ENCODE data around the gene DNAI1.
A peak's percentile ranks its signal among the peaks of the same experiment; 100 is the strongest.

Gene DNAI1

GRCh38 chr9:34522091-34522887, 63.7 kb downstream of the DNAI1 start:
- Histone ChIP-seq H3K9ac (ENCODE audit: low read depth, low read length) (peak overlapping the region; percentile 30; the same call in 1 of the 2 replicates), H3K4me1 (ENCODE audit: insufficient read depth, low read length) (peaks cover 16% of the 10 kb centered on the region), H3K4me3 (ENCODE audit: low read depth in 1 of 2, low read length in 2 of 2) (peak overlapping the region in 1 of 2 experiments; percentile 41; a peak in 2 of 4 replicates), H2AFZ (ENCODE audit: low read depth, low read length) (no peak overlapping the region), H3K27ac (ENCODE audit: low read length) (no peak overlapping the region), H4K20me1 (ENCODE audit: insufficient read depth, low read length) (peaks cover 12% of the 10 kb centered on the region; the same call in 1 of the 2 replicates), H3K36me3 (ENCODE audit: insufficient read depth, low read length) (no peaks in the 10 kb centered on the region), H3K9me3 (ENCODE audit: insufficient read depth, low read length, severe bottlenecking) (no peaks in the 10 kb centered on the region), H3K79me2 (ENCODE audit: insufficient read depth, low read length) (no peaks in the 10 kb centered on the region), H3K27me3 (ENCODE audit: insufficient read depth, low read length, poor library complexity) (peaks cover 21% of the 10 kb centered on the region), H3K4me2 (ENCODE audit: insufficient read depth, low read length) (peak overlapping the region; percentile 61)
- TF ChIP-seq CTCF (IDR thresholded peaks at IDR 0.05; ENCODE audit: borderline replicate concordance, extremely low read depth, low read length, poor library complexity, severe bottlenecking) (no peak), EZH2 (IDR thresholded peaks at IDR 0.05; ENCODE audit: borderline replicate concordance, low read depth, low read length, severe bottlenecking) (peak; percentile 51)
- ATAC-seq (ENCODE audit: insufficient read depth, low read depth) = no peak
- peak; percentile 8 for DNase-seq

- Histone ChIP-seq H3K4me2 (ENCODE audit: insufficient read depth, low read length) (peak within 1 kb of the TSS; percentile 84), H3K9ac (ENCODE audit: low read depth, low read length) (peak within 1 kb of the TSS; percentile 46), H3K27me3 (ENCODE audit: insufficient read depth, low read length, poor library complexity) (peaks cover 21% of the 10 kb centered on the region), H4K20me1 (ENCODE audit: insufficient read depth, low read length) (peaks cover 12% of the 10 kb centered on the region; the same call in 1 of the 2 replicates), H3K27ac (ENCODE audit: low read length) (no peak within 1 kb of the TSS), H3K79me2 (ENCODE audit: insufficient read depth, low read length) (no peaks in the 10 kb centered on the region), H3K9me3 (ENCODE audit: insufficient read depth, low read length, severe bottlenecking) (no peaks in the 10 kb centered on the region), H2AFZ (ENCODE audit: low read depth, low read length) (peak within 1 kb of the TSS; percentile 61), H3K4me1 (ENCODE audit: insufficient read depth, low read length) (peaks cover 16% of the 10 kb centered on the region), H3K36me3 (ENCODE audit: insufficient read depth, low read length) (no peaks in the 10 kb centered on the region), H3K4me3 (ENCODE audit: low read depth in 1 of 2, low read length in 2 of 2) (peak within 1 kb of the TSS in 1 of 2 experiments; percentile 54; a peak in 2 of 4 replicates)
- peak; percentile 88 for DNase-seq
- ATAC-seq (ENCODE audit: insufficient read depth, low read depth) = peak; percentile 98
- TF ChIP-seq EZH2 (IDR thresholded peaks at IDR 0.05; ENCODE audit: borderline replicate concordance, low read depth, low read length, severe bottlenecking) = no peak
- no peak for TF ChIP-seq CTCF (IDR thresholded peaks at IDR 0.05; ENCODE audit: borderline replicate concordance, extremely low read depth, low read length, poor library complexity, severe bottlenecking)
Measured at GRCh38 chr9:34522971-34523797, 64.6 kb downstream of the DNAI1 start, which contains the start of gene ENHO. Gene ENHO (minus strand): TSS chr9:34522990. CDS start chr9:34521695, 1,295 bp downstream.

- ATAC-seq (ENCODE audit: insufficient read depth, low read depth) (no peak), DNase-seq (no peak)
- H3K9ac ChIP-seq (ENCODE audit: low read depth, low read length) = no peak overlapping the region
- no peaks in the 10 kb centered on the region for H3K9me3 ChIP-seq (ENCODE audit: insufficient read depth, low read length, severe bottlenecking)
- peaks cover 21% of the 10 kb centered on the region for H3K27me3 ChIP-seq (ENCODE audit: insufficient read depth, low read length, poor library complexity)
- peaks cover 12% of the 10 kb centered on the region; the same call in 1 of the 2 replicates for H4K20me1 ChIP-seq (ENCODE audit: insufficient read depth, low read length)
- no peak overlapping the region for H3K4me3 ChIP-seq (ENCODE audit: low read depth in 1 of 2, low read length in 2 of 2)
- H3K4me2 ChIP-seq (ENCODE audit: insufficient read depth, low read length) = no peak overlapping the region
- no peaks in the 10 kb centered on the region for H3K79me2 ChIP-seq (ENCODE audit: insufficient read depth, low read length)
- H3K4me1 ChIP-seq (ENCODE audit: insufficient read depth, low read length) = peaks cover 16% of the 10 kb centered on the region
- no peak for TF ChIP-seq EZH2 (IDR thresholded peaks at IDR 0.05; ENCODE audit: borderline replicate concordance, low read depth, low read length, severe bottlenecking)
- TF ChIP-seq CTCF (IDR thresholded peaks at IDR 0.05; ENCODE audit: borderline replicate concordance, extremely low read depth, low read length, poor library complexity, severe bottlenecking) = no peak
- no peak overlapping the region for H3K27ac ChIP-seq (ENCODE audit: low read length)
- H2AFZ ChIP-seq (ENCODE audit: low read depth, low read length) = no peak overlapping the region
- no peaks in the 10 kb centered on the region for H3K36me3 ChIP-seq (ENCODE audit: insufficient read depth, low read length)
Measured at GRCh38 chr9:34524349-34524748, 65.7 kb downstream of the DNAI1 start.

Measured in DND-41 (cell line).